Naive thymus-derived CD4-positive, alpha-beta T cell (primary cell): ENCODE data around the gene STAG2. TPM values are rescaled to one million over a fixed set of nuclear protein-coding genes. Genes with fewer than 3 reads are reported as not detected.
"Not testable (repeated sequence)": the region's sequence is repeated elsewhere in the genome, so short reads cannot be mapped to it uniquely, and the experiment has no call there.

Experiments
- ATAC-seq: fragments of 150-1000 bp; cut with Tn5 transposase; 2 replicates; pipeline ENCODE4 v1.10.0; 2021; ENCODE audit warnings: mild to moderate bottlenecking, moderate library complexity
- CTCF ChIA-PET: fragments of 350-600 bp; sonication (Branson Sonifier 250); formaldehyde crosslinking; loops from one replicate; lab custom pipeline; 2021; ENCODE audit warnings: antibody characterized with exemption; lab: Charles Lee
- POLR2A ChIA-PET: fragments of 350-600 bp; sonication (Branson Sonifier 250); formaldehyde crosslinking; loops from one replicate; lab custom pipeline; 2021; ENCODE audit warnings: antibody characterized with exemption, inconsistent platforms; lab: Charles Lee
- DNase-seq, 9 donors: peaks; one replicate each; pipeline versions ENCODE4 v3.0.0 to v3.0.0-alpha.2; 2020 to 2022; ENCODE audit warnings: mixed read lengths in 1 of 9
- H3K27ac ChIP-seq: one replicate; pipeline ENCODE4 v1.7.0; 2013; ENCODE audit warnings: mild to moderate bottlenecking, low read depth, low read length, moderate library complexity
- H3K27me3 ChIP-seq, 2 donors: one replicate each; pipeline ENCODE4 v1.7.0; 2013; ENCODE audit warnings: low read length in 2 of 2, mild to moderate bottlenecking in 2 of 2, moderate library complexity in 2 of 2; ENCODE audit not compliant: control insufficient read depth in 2 of 2, insufficient read depth in 2 of 2
- H3K36me3 ChIP-seq, 3 experiments: 1 replicate in 2 of 3; 2 replicates in 1 of 3; pipeline ENCODE4 v1.7.0; 2013; ENCODE audit warnings: low read length in 3 of 3, mild to moderate bottlenecking in 3 of 3, moderate library complexity in 1 of 3; ENCODE audit not compliant: insufficient read depth in 3 of 3, control insufficient read depth in 2 of 3
- H3K4me1 ChIP-seq, 2 donors: one replicate each; pipeline ENCODE4 v1.7.0; 2013; ENCODE audit warnings: low read length in 2 of 2, mild to moderate bottlenecking in 2 of 2, moderate library complexity in 1 of 2; ENCODE audit not compliant: control insufficient read depth in 2 of 2, insufficient read depth in 2 of 2
- H3K4me3 ChIP-seq: 2 replicates; pipeline ENCODE4 v1.7.0; 2013; ENCODE audit warnings: mild to moderate bottlenecking, low read length
- H3K9me3 ChIP-seq, 3 experiments: 1 replicate in 2 of 3; 2 replicates in 1 of 3; pipeline ENCODE4 v1.7.0; 2013; ENCODE audit warnings: low read length in 3 of 3; ENCODE audit not compliant: control insufficient read depth in 2 of 3
- H3K27ac Mint-ChIP-seq, 9 donors: one replicate each; pipeline ENCODE4 v1.8.0; 2020 to 2022; ENCODE audit warnings: mixed read lengths in 9 of 9, mild to moderate bottlenecking in 8 of 9, moderate library complexity in 5 of 9, inconsistent platforms in 2 of 9
- H3K27me3 Mint-ChIP-seq, 5 donors: one replicate each; pipeline ENCODE4 v1.8.0; 2021 to 2022; ENCODE audit warnings: mixed read lengths in 5 of 5, mild to moderate bottlenecking in 1 of 5
- H3K36me3 Mint-ChIP-seq, 5 donors: one replicate each; pipeline ENCODE4 v1.8.0; 2020 to 2022; ENCODE audit warnings: mixed read lengths in 5 of 5, mild to moderate bottlenecking in 3 of 5, inconsistent platforms in 1 of 5
- H3K4me1 Mint-ChIP-seq, 7 donors: one replicate each; pipeline ENCODE4 v1.8.0; 2020 to 2022; ENCODE audit warnings: mixed read lengths in 7 of 7, mild to moderate bottlenecking in 3 of 7, inconsistent platforms in 1 of 7
- H3K4me3 Mint-ChIP-seq, 10 donors: one replicate each; pipeline ENCODE4 v1.8.0; 2020 to 2022; ENCODE audit warnings: mild to moderate bottlenecking in 10 of 10, mixed read lengths in 10 of 10, moderate library complexity in 6 of 10, inconsistent platforms in 2 of 10
- H3K9me3 Mint-ChIP-seq, 11 donors: one replicate each; pipeline ENCODE4 v1.8.0; 2020 to 2022; ENCODE audit warnings: mixed read lengths in 11 of 11, mild to moderate bottlenecking in 4 of 11, inconsistent platforms in 1 of 11, moderate library complexity in 1 of 11
- intact Hi-C, 2 donors: fragments of 100-400 bp; cut with micrococcal nuclease; formaldehyde crosslinking; loops; one replicate each; pipeline ENCODE4 v1.15.1; 2023
- polyA plus RNA-seq, 2 donors: library from polyadenylated mRNA; unstranded; fragments of 300-500 nt; fragmentation: Illumina TruSeq; gene quantifications; one replicate each; pipeline ENCODE4 v1.2.3, GENCODE V29; 2021
- total RNA-seq, 6 experiments: library from RNA in 5 of 6; stranded (reverse) in 5 of 6; gene quantifications; 1 replicate in 5 of 6; 2 replicates in 1 of 6; pipeline ENCODE4 v1.2.3 and lab custom pipeline; 2021 to 2026

The STAG2 gene
- total and polyA plus RNA-seq, 7 experiments from 2014 or later: 73.6 to 124 (median 84.6) TPM

DNA sequence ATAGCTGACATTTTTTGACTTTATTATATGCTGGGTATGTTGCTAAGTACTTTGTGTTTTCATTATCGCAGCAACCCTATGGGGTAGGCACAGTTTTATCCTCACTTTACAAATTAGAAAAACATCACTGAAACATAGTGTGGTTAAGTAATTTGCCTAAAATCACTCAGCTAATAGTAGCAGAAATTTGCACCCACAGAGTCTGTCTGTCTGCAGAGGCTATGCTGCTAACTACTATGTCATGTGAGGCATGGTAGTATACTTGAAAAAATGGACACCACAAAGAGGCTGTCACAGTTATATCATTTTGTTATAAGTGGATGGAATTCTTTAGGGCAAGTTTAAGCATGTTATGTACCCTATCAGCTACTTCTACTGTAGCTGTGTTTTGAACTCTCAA lies 69.0 kb downstream of the STAG2 start:
- intact Hi-C loops: no loop called here
- ChIA-PET POLR2A (interaction anchor here (0.6 kb wide), 1 partner anchor 40 kb away, joined by 3 read pairs; no protein-coding TSS in a partner anchor), CTCF (no interaction called here)
- H3K4me1 ChIP-seq: no peaks in the 10 kb centered on the region
- H3K27me3 ChIP-seq: no peaks in the 10 kb centered on the region
- no peak overlapping the region for H3K27ac ChIP-seq
- Mint-ChIP-seq H3K4me3 (no peak overlapping the region), H3K27ac (peak overlapping the region in 1 of 9 donors; percentile 12), H3K4me1 (peaks cover 4 to 11% (median 8%) of the 10 kb centered on the region in 7 donors), H3K27me3 (no peaks in the 10 kb centered on the region), H3K9me3 (peaks cover 0 to 3% (median 0%) of the 10 kb centered on the region in 11 donors), H3K36me3 (peaks cover 0 to 6% (median 4%) of the 10 kb centered on the region in 5 donors)
- ATAC-seq (no peak), DNase-seq (no peak)
- H3K36me3 ChIP-seq: peaks cover 0 to 14% (median 0%) of the 10 kb centered on the region in 3 experiments
- H3K9me3 ChIP-seq: no peaks in the 10 kb centered on the region
- no peak overlapping the region for H3K4me3 ChIP-seq

DNA sequence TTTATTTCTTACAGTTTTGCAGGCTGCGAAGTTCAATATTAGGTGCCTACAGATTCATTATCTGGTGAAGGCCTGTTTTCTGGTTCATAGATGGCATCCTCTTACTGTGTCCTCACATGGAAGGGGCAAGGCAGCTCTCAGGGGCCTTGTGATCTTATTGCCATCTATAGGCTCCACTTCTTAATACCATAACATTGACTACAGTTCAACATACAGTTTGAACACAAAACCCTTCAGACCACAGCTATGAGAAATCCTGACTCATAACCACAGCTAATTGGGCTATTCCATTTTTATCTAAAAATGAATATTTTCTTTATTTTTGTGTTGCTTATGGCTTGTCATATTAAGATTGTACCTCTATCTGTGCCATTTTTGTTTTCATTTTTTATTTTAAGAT lies 72.3 kb downstream of the STAG2 start:
- H3K4me3 Mint-ChIP-seq: no peak overlapping the region
- POLR2A ChIA-PET: no interaction called here
- H3K27me3 ChIP-seq: no peaks in the 10 kb centered on the region
- H3K27me3 Mint-ChIP-seq: no peaks in the 10 kb centered on the region
- H3K36me3 Mint-ChIP-seq: peaks cover 0 to 11% (median 5%) of the 10 kb centered on the region in 5 donors
- H3K4me3 ChIP-seq: no peak overlapping the region
- no peak overlapping the region for H3K27ac ChIP-seq
- peaks cover 0 to 9% (median 0%) of the 10 kb centered on the region in 3 experiments for H3K36me3 ChIP-seq
- CTCF ChIA-PET: no interaction called here
- no peak for DNase-seq
- H3K27ac Mint-ChIP-seq: no peak overlapping the region
- peaks cover 0 to 3% (median 0%) of the 10 kb centered on the region in 11 donors for H3K9me3 Mint-ChIP-seq
- intact Hi-C loops: no loop called here
- H3K9me3 ChIP-seq: no peaks in the 10 kb centered on the region
- no peaks in the 10 kb centered on the region for H3K4me1 ChIP-seq
- H3K4me1 Mint-ChIP-seq: peaks cover 5 to 27% (median 16%) of the 10 kb centered on the region in 7 donors
- ATAC-seq: no peak

DNA sequence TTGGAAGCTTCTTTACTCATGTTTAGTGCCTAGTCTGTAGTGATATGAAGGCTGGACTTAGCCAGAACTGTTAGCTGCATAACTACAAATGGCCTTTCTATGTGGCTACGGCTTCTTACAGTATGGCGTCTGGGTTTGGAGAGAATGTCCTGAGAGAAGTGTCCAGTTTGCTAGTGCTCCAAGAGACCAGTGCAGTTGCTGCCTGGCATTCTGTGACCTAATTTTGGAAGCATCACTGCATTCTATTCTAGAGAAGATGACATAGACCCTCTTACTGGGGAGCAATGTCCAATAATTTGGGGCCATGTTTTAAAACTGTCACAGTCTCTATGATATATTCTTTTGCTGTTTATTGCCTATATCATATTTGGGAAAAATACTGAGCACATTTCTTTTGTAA lies 74.2 kb downstream of the STAG2 start:
- Histone ChIP-seq H3K27me3 (no peaks in the 10 kb centered on the region), H3K4me3 (no peak overlapping the region), H3K36me3 (peaks cover 0 to 9% (median 0%) of the 10 kb centered on the region in 3 experiments), H3K9me3 (no peaks in the 10 kb centered on the region), H3K27ac (no peak overlapping the region), H3K4me1 (peaks cover 0 to 4% of the 10 kb centered on the region in 2 donors)
- ChIA-PET POLR2A (no interaction called here), CTCF (interaction anchor here (0.6 kb wide), 1 partner anchor 35 kb away, joined by 4 read pairs; no protein-coding TSS in a partner anchor)
- Mint-ChIP-seq H3K4me3 (no peak overlapping the region), H3K4me1 (peaks cover 6 to 35% (median 24%) of the 10 kb centered on the region in 7 donors), H3K36me3 (peaks cover 0 to 11% (median 5%) of the 10 kb centered on the region in 5 donors), H3K9me3 (peaks cover 0 to 3% (median 0%) of the 10 kb centered on the region in 11 donors), H3K27ac (peak overlapping the region in 2 of 9 donors; percentile 5 to 6), H3K27me3 (no peaks in the 10 kb centered on the region)
- DNase-seq (no peak), ATAC-seq (no peak)
- intact Hi-C loops: no loop called here

DNA sequence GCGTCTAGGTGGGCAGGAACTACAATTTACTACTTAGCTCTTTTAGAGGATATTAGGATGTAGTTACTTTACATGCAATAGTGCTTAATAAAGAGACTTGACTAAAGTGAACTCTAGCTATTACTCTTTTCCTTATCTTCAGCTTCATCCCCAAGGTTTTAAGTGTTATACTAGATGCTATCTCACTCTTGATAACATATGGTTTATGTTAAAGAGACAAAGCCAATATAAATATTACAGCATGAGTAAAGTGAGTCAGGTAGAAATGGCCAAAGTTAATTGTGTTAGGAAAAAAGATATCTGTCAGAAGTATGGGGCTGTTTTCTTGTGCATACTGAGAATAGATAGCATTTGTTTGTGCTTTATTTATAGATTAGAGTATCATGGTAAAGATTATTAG lies 80.5 kb downstream of the STAG2 start:
- CTCF ChIA-PET: no interaction called here
- Mint-ChIP-seq H3K27ac (peak overlapping the region in 6 of 9 donors; percentile 14 to 89 (median 58)), H3K36me3 (peaks cover 0 to 11% (median 6%) of the 10 kb centered on the region in 5 donors), H3K9me3 (no peaks in the 10 kb centered on the region), H3K27me3 (no peaks in the 10 kb centered on the region), H3K4me1 (peaks cover under 1 to 50% (median 23%) of the 10 kb centered on the region in 7 donors), H3K4me3 (no peak overlapping the region)
- ATAC-seq: no peak
- H3K9me3 ChIP-seq: no peaks in the 10 kb centered on the region
- no peaks in the 10 kb centered on the region for H3K27me3 ChIP-seq
- no peak overlapping the region for H3K27ac ChIP-seq
- H3K4me1 ChIP-seq: peaks cover 0 to 4% of the 10 kb centered on the region in 2 donors
- intact Hi-C loops: loop anchor here in 1 of 2 donors (5.0 to 10.0 kb wide), 2 partner anchors 53 to 210 kb away; no protein-coding TSS in a partner anchor
- H3K4me3 ChIP-seq: no peak overlapping the region
- H3K36me3 ChIP-seq: peaks cover 0 to 3% (median 0%) of the 10 kb centered on the region in 3 experiments
- POLR2A ChIA-PET: no interaction called here
- no peak for DNase-seq

- H3K27ac Mint-ChIP-seq: peak overlapping the region in 3 of 9 donors; percentile 3 to 63 (median 62)
Observed at GRCh38 chrX:124045109-124045508, 83.6 kb downstream of the STAG2 start.

DNA sequence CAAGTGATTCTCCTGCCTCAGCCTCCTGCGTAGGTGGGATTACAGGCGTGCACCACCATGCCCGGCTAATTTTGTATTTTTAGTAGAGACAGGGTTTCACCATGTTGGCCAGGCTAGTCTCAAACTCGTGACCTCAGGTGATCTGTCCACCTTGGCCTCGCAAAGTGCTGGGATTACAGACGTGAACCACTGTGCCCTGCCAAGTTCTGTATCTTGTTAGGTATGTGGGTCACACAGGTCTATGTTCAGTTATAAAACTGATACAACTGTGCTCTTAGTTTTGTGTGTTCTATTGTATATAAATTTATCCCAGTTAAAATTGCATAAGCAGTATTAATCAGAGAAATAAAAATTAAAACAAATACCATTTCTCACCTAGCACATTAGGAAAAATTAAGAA lies 122.9 kb downstream of the STAG2 start:
- H3K9me3 ChIP-seq, H3K4me3 ChIP-seq, H3K9me3 Mint-ChIP-seq, H3K27me3 Mint-ChIP-seq, H3K27me3 ChIP-seq, H3K4me1 ChIP-seq, DNase-seq, H3K27ac ChIP-seq, ATAC-seq, CTCF ChIA-PET: not testable (repeated sequence)
- POLR2A ChIA-PET: interaction anchor here (1.1 kb wide), 1 partner anchor 122 kb away, joined by 3 read pairs; no protein-coding TSS in a partner anchor
- intact Hi-C loops: loop anchor here in 1 of 2 donors (10.0 kb wide), 1 partner anchor 130 kb away; no protein-coding TSS in a partner anchor
- peaks cover 4 to 27% (median 15%) of the 10 kb centered on the region in 3 experiments for H3K36me3 ChIP-seq
- Mint-ChIP-seq H3K27ac (peak overlapping the region in 7 of 9 donors; percentile 12 to 93 (median 85)), H3K4me1 (peaks cover under 1 to 34% (median 30%) of the 10 kb centered on the region in 7 donors), H3K36me3 (peaks cover under 1 to 28% (median 23%) of the 10 kb centered on the region in 5 donors), H3K4me3 (peak overlapping the region in 1 of 10 donors; percentile 50)

More at GRCh38 chrX:124045109-124045508, 83.6 kb downstream of the STAG2 start:
- ATAC-seq (no peak), DNase-seq (no peak)
- no peaks in the 10 kb centered on the region for H3K27me3 ChIP-seq
- Mint-ChIP-seq H3K4me1 (peaks cover 0 to 33% (median 15%) of the 10 kb centered on the region in 7 donors), H3K4me3 (no peak overlapping the region), H3K27me3 (no peaks in the 10 kb centered on the region), H3K9me3 (no peaks in the 10 kb centered on the region), H3K36me3 (peaks cover 0 to 9% (median 0%) of the 10 kb centered on the region in 5 donors)
- CTCF ChIA-PET: no interaction called here
- no peak overlapping the region for H3K4me3 ChIP-seq
- POLR2A ChIA-PET: no interaction called here
- H3K9me3 ChIP-seq: no peaks in the 10 kb centered on the region
- H3K36me3 ChIP-seq: peaks cover 0 to 9% (median 0%) of the 10 kb centered on the region in 3 experiments
- H3K27ac ChIP-seq: no peak overlapping the region
- peaks cover 0 to 3% of the 10 kb centered on the region in 2 donors for H3K4me1 ChIP-seq
- intact Hi-C loops: loop anchor here in 1 of 2 donors (10.0 kb wide), 1 partner anchor 50 kb away; no protein-coding TSS in a partner anchor
